Activated effector memory CD4-positive, alpha-beta T cell treated with anti-CD3 and anti-CD28 coated beads, Interleukin-2, amount 50 U/mL, for 16 hours (primary cell): Measurements from ENCODE around the gene CGB5.
A peak's percentile ranks its signal among the peaks of the same experiment; 100 is the strongest.
"Not testable (repeated sequence)": the region's sequence is repeated elsewhere in the genome, so short reads cannot be mapped to it uniquely, and the experiment has no call there.

Experiments used
- DNase-seq: peaks from one replicate; pipeline ENCODE4 v3.0.0-alpha.2; 2020

The CGB5 gene

DNA sequence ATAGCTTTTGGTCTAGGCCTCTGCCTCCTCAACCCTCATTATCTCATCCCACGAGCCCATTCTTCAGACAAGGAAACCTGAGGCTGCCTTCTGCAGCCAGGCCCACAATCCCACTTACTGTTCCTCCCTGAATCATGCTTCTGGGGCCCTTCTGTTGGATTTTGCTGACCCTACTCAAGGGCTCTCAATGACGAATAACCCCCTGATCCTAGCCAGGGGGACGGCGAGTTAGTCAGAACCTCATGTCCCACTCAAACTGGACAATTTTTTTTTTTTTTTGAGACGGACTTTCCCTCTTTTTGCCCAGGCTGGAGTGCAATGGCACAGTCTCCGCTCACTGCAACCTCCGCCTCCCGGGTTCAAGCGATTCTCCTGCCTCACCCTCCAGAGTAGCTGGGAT is 21.5 kb upstream of the CGB5 start:
- DNase-seq = no peak

DNA sequence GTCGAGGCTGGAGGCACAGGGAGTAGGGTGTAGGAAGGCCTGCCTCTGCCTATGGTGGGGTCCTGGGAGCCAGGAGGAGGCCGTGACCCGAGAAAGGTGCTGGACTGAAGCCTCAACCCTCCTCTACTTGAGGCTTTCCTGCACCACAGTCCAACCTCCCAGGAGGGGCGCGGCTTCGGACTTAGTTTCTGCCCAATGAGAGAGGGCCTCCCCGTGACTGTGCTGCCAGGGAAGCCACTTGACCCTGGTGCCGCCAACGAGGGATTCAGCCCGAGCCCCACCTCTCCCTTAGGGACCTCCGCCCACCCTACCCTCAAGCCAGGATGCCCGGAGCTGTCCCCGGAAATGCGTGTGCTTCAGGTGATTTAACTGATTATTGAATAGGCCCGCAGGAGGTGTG is 19.4 kb upstream of the CGB5 start, which contains the start of gene CGB3:
Gene CGB3 (minus strand): TSS at position 101 of the 400 bp plus-strand sequence. CDS start 362 bp downstream, outside the sequence.
- not testable (repeated sequence) for DNase-seq

DNA sequence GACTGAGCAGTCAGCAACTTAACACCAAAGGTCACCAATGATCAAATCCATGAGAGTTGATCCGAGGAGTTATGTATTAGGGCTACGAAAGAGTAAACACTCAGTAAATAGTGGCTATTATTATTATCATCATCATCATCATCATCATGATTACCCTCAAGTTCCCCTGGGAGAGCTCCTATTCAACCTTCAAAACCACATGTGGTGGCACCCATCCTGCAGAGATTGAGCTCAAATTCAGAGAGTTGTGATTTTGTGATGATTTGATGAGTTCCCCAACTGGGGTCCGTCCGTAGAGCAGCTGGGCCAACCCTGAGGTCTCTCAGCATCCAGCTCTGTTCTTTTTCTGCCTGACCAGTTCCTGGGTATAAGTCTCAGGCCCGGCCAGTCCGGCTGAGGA is 18.6 kb upstream of the CGB5 start:
- not testable (repeated sequence) for DNase-seq

DNA sequence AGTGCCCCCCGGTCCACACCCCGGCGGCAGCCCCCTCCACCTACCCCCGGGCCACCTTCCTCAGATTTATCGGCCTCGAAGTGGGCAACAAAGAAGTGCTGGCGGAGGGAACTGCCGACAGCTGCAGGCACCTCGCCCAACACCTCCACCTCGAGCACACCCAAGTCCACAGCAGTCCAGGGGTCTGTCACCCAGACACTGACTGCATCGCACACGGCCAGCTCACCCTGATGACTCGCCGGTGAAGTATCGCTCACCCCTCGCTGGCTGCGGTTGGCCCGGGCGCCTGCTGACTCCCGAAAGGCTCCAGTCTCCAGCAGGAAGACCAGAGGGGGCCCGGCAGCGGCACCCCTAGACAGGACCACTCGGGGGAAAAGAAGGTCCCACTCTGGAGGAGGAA is 18.0 kb upstream of the CGB5 start:
- DNase-seq = not testable (repeated sequence)

DNA sequence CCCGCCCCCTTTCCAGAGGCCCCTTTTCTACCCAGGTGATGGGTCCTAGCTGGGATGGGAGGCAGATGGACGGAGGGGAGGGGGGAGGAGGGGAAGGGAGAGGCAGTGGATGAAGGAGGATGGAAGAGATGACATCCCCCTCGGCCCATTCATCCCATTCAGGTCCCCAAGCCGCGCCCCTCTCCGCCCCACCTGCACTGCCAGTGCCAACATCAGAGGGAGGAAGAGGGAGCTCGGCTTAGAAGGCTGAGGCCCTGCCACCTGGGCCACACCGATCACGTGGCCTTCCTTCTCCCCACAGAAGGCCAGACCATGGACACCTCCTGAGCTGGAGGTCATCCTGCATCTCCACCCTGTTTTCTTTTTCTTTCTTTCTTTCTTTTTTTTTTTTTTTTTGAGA is 15.0 kb upstream of the CGB5 start:
- DNase-seq = not testable (repeated sequence)

DNA sequence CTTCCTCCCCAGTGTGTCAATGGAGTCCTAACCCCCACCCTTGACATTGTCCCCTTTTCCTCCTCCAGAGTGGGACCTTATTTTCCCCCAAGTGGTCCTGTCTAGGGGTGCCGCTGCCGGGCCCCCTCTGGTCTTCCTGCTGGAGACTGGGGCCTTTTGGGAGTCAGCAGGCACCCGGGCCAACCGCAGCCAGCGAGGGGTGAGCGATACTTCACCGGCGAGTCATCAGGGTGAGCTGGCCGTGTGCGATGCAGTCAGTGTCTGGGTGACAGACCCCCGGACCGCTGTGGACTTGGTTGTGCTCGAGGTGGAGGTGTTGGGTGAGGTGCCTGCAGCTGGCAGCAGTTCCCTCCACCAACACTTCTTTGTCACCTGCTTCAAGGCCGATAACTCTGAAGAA is 13.9 kb upstream of the CGB5 start:
- DNase-seq = not testable (repeated sequence)

DNA sequence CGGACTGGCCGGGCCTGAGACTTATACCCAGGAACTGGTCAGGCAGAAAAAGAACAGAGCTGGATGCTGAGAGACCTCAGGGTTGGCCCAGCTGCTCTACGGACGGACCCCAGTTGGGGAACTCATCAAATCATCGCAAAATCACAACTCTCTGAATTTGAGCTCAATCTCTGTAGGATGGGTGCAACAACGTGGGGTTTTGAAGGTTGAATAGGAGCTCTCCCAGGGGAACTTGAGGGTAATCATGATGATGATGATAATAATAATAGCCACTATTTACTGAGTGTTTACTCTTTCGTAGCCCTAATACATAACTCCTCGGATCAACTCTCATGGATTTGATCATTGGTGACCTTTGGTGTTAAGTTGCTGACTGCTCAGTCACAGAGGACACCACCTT is 13.3 kb upstream of the CGB5 start:
- not testable (repeated sequence) for DNase-seq

DNA sequence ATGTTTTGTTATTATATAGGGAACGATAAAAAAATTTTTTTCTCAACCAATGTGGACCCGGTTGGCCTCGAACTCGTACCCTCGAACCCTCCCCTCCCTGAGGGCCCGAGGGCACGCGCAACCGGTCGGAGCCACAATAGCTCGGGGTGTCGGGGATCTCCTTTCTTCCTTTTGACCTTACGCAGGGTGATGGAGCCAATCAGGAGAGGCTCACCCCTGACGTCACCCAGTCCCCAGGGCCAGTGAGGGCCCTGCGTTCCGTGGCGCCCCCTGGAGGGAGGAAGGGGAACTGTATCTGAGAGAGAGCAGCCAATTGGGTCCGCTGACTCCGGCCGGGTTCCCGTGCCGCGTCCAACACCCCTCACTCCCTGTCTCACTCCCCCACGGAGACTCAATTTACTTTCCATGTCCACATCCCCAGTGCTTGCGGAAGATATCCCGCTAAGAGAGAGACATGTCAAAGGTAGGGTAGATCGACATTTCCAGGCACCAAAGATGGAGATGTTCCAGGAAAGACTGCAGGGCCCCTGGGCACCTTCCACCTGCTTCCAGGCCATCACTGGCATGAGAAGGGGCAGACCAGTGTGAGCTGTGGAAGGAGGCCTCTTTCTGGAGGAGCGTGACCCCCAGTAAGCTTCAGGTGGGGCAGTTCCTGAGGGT is 11.9 kb upstream of the CGB5 start, which contains the start of gene CGB2:
Gene CGB2 (plus strand): TSS at position 249 of the 660 bp plus-strand sequence. CDS start 206 bp downstream, at position 455.
- DNase-seq = peak; percentile 80

DNA sequence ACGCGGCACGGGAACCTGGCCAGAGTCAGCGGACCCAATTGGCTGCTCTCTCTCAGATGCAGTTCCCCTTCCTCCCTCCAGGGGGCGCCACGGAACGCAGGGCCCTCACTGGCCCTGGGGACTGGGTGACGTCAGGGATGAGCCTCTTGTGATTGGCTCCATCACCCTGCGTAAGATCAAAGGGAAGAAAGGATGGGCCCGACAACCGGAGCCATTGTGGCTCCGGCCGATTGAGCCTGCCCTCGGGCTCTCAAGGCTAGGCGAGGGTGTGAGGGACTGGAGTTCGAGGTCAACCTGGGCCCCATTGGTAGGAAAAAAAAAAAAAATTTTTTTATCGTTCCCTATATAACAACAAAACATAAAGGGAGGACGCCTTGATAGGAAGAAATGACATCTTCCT is 6.8 kb upstream of the CGB5 start, which contains the start of gene CGB1:
Gene CGB1 (minus strand): TSS at position 81 of the 400 bp plus-strand sequence. CDS start 184 bp downstream, outside the sequence.
- peak; percentile 72 for DNase-seq

DNA sequence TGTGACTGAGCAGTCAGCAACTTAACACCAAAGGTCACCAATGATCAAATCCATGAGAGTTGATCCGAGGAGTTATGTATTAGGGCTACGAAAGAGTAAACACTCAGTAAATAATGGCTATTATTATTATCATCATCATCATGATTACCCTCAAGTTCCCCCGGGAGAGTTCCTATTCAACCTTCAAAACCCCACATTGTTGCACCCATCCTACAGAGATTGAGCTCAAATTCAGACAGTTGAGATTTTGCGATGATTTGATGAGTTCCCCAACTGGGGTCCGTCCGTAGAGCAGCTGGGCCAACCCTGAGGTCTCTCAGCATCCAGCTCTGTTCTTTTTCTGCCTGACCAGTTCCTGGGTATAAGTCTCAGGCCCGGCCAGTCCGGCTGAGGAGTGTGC is 5.5 kb upstream of the CGB5 start:
- not testable (repeated sequence) for DNase-seq

DNA sequence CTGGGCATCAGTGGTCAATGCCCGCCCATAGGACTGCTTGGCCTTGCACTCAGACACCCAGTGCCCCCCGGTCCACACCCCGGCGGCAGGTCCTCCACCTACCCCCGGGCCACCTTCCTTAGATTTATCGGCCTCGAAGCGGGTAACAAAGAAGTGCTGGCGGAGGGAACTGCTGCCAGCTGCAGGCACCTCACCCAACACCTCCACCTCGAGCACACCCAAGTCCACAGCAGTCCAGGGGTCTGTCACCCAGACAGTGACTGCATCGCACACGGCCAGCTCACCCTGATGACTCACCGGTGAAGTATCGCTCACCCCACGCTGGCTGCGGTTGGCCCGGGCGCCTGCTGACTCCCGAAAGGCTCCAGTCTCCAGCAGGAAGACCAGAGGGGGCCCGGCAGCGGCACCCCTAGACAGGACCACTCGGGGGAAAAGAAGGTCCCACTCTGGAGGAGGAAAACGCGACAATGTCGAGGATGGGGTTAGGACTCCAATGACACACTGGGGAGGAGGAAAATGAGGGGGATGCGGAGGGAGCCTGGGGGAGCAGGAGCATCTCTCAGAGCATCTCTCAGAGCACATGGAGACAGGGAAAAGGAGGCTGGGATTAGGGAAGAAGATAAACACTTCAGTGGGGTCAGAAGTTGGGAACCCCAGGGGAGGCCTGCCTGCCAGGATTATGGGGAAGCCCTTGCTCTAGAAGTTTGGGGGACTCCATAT is 4.9 kb upstream of the CGB5 start:
- DNase-seq = not testable (repeated sequence)

DNA sequence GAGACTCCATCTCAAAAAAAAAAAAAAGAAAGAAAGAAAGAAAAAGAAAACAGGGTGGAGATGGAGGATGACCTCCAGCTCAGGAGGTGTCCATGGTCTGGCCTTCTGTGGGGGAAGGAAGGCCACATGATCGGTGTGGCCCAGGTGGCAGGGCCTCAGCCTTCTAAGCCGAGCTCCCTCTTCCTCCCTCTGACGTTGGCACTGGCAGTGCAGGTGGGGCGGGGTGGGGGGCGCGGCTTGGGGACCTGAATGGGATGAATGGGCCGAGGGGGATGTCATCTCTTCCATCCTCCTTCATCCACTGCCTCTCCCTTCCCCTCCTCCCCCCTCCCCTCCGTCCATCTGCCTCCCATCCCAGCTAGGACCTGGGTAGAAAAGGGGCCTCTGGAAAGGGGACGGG is 3.9 kb upstream of the CGB5 start:
- not testable (repeated sequence) for DNase-seq

DNA sequence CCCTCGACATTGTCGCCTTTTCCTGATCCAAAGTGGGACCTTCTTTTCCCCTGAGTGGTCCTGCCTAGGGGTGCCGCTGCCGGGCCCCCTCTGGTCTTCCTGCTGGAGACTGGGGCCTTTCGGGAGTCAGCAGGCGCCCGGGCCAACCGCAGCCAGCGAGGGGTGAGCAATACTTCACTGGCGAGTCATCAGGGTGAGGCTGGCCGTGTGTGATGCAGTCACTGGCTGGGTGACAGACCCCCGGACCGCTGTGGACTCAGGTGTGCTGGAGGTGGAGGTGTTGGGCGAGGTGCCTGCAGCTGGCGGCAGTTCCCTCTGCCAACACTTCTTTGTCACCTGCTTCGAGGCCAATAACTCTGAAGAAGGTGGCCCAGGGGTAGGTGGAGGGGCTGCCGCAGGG is 1.5 kb upstream of the CGB5 start:
- DNase-seq = no peak

DNA sequence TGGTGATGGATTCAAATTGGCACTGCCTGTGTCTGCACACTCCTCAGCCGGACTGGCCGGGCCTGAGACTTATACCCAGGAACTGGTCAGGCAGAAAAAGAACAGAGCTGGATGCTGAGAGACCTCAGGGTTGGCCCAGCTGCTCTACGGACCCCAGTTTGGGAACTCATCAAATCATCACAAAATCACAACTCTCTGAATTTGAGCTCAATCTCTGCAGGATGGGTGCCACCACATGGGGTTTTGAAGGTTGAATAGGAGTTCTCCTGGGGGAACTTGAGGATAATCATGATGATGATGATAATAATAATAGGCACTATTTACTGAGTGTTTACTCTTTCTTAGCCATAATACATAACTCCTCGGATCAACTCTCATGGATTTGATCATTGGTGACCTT is 982 bp upstream of the CGB5 start:
- DNase-seq = not testable (repeated sequence)

DNA sequence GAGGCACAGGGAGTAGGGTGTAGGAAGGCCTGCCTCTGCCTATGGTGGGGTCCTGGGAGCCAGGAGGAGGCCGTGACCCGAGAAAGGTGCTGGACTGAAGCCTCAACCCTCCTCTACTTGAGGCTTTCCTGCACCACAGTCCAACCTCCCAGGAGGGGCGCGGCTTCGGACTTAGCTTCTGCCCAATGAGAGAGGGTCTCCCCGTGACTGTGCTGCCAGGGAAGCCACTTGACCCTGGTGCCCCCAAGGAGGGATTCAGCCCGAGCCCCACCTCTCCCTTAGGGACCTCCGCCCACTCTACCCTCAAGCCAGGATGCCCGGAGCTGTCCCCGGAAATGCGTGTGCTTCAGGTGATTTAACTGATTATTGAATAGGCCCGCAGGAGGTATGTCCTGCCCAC is 5.4 kb downstream of the CGB5 start, which contains the start of gene CGB8:
Gene CGB8 (minus strand): TSS at position 101 of the 400 bp plus-strand sequence. CDS start 372 bp downstream, outside the sequence.
- not testable (repeated sequence) for DNase-seq

DNA sequence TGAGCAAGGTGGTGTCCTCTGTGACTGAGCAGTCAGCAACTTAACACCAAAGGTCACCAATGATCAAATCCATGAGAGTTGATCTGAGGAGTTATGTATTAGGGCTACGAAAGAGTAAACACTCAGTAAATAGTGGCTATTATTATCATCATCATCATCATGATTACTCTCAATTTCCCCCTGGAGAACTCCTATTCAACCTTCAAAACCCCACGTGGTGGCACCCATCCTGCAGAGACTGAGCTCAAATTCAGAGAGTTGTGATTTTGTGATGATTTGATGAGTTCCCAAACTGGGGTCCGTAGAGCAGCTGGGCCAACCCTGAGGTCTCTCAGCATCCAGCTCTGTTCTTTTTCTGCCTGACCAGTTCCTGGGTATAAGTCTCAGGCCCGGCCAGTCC is 6.2 kb downstream of the CGB5 start:
- DNase-seq = not testable (repeated sequence)

DNA sequence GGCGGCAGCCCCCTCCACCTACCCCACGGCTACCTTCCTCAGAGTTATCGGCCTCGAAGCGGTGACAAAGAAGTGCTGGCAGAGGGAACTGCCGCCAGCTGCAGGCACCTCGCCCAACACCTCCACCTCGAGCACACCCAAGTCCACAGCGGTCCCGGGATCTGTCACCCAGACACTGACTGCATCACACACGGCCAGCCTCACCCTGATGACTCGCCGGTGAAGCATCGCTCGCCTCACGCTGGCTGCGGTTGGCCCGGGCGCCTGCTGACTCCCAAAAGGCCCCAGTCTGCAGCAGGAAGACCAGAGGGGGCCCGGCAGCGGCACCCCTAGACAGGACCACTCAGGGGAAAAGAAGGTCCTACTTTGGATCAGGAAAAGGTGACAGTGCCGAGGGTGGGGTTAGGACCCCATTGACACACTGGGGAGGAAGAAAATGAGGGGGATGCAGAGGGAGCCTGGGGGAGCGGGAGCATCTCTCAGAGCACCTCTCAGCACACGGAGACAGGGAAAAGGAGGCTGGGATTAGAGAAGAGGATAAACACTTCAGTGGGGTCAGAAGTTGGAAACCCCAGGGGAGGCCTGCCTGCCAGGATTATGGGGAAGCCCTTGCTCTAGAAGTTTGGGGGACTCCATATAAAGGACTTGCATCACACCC is 6.9 kb downstream of the CGB5 start:
- DNase-seq = not testable (repeated sequence)

DNA sequence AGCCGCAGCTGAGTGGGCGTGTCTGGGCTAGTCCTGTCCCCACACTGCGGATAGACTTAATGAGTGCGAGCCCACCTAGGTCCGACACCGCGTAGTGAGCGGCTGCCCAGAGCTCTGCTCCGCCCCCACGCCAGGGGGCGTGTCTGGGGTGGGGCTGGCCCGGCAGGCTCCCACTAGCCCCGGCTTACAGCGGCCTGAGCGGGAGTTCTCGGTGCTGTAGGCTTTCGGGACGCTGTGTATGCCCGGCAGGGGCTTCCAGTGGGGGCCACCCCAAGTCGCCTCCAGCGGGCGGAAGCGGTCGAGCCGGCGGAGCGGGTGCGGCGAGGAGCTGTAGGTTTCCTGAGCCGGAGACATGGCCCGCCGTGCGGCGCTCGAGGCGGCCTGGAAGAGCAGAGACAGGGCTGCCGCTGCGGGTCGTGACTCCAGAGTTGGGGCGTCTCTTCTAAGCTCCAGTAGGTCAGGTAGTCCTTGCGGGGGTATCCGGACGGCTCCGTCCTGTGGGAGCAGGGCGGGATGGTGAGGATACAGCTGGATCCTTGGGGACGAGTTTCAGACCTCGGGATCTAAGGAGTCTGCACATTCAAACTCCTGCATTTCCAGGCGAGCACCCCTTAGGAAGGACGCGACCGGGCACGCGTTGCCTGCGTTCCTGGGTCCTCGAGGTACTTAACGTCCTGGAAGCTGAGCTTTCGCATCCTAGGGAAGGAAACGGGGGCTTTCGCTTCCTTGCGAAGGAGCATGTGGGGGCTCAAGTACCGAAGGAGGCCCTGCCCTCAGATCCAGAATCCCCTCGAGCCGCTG is 12.7 kb downstream of the CGB5 start:
- peak; percentile 85 for DNase-seq

DNA sequence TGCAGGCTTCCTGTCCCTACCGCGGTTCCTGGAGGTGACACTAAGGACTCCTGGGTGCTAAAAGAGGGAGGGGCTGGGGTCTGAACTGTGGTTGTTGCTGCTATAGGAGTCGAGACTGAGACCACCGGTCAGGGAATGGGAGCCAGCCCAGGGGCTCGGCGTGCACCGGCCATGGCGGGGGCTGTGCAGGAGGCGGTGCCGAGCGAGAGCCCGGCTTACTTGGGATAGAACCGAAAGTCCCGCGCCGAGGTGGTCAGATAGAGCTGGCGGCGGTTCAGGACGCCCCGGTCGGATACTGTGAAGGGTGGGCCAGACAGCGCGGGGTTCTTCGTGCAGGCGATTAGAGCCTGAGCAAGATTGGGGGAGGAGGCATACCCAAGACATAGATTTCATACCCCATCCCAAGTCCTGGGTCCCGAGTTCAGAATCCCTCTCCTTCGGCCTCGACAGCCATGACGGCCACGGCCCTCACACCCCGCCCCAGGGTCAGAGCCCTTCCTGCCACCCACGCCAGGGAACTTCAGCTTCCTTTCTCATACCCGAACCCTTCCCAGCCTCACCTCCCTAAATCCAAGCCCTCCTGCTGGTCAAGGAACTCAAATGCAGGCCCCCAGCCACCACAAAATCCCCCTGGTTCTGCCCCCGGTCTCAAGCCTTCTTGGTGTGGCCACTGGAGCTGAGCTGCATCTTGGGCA is 13.4 kb downstream of the CGB5 start:
- not testable (repeated sequence) for DNase-seq

DNA sequence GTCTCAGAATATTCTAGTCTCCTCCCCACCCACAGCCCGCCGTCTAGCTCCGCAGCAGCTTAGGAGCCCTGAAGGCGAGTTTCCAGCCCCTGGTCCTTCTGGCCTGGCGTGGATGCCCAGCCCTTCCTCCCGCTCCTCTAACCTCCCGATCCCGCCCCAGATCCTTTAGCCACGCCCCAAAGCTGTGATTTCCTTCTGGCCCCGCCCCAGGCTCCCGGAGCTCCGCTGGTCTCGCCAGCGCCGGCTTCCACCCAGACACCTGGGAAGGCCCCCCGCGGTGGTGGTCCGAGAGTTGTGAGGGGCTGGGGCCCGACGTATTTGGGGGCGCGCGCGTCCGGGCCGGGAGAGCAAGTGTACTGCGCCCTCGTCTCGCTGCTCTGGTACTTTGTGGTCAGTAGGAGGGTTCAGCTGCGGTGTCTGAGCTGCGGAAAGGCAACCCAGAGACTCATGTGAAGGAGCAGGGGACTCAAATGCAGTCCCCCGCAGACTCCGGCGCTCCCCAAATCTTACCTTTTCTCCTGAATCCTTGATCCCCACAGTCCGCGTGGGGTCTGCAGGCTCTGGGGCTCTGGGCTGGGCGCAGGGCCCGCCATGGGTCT is 14.1 kb downstream of the CGB5 start, which contains the start of gene CGB7:
Gene CGB7 (minus strand): TSS at position 114 of the 599 bp plus-strand sequence. CDS start 2,374 bp downstream, outside the sequence.
- DNase-seq = peak; percentile 80

DNA sequence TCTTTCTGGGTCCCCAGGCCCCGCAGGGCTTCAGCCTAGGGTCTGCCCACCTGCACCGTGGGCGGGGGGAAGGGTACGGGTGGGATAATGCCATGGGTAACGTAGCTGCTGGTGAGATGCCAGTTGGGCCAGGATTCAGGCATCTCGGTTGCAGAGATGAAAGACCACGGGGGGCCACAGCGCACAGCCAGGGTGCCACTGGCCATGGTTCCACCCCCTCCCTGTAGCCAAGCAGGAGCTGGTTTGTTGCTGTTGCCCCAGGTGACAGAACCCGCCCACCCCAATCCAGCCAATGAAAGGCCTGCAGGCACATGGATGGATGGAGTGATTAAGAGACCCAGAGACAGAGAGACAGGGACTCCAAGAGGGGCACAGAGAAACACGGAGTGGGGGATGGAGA is 14.9 kb downstream of the CGB5 start:
- no peak for DNase-seq
